Lower lobe of right lung (tissue), 2 donors: ENCODE results near the gene NUBP1. TPM values are rescaled to one million over a fixed set of nuclear protein-coding genes. Genes with fewer than 3 reads are reported as not detected.
A peak's percentile ranks its signal among the peaks of the same experiment; 100 is the strongest.

Source experiments
- ATAC-seq, 2 donors: fragments of 200-7000 bp; cut with Tn5 transposase; one replicate each; pipeline ENCODE4 v1.9.1; 2020 to 2022; ENCODE audit warnings: mild to moderate bottlenecking in 2 of 2, moderate library complexity in 2 of 2
- DNase-seq: peaks from one replicate; pipeline ENCODE4 v3.0.0-alpha.2; 2020
- H3K27ac ChIP-seq: fragments of 200-600 bp; one replicate; pipeline ENCODE4 v1.8.0; 2022
- H3K27me3 ChIP-seq: fragments of 200-600 bp; one replicate; pipeline ENCODE4 v1.8.0; 2022; ENCODE audit warnings: low read depth
- H3K36me3 ChIP-seq: fragments of 200-600 bp; one replicate; pipeline ENCODE4 v1.8.0; 2022; ENCODE audit warnings: mild to moderate bottlenecking
- H3K4me1 ChIP-seq: fragments of 200-600 bp; one replicate; pipeline ENCODE4 v1.8.0; 2022
- H3K4me3 ChIP-seq: fragments of 200-600 bp; one replicate; pipeline ENCODE4 v1.8.0; 2022; ENCODE audit warnings: mild to moderate bottlenecking
- H3K9me3 ChIP-seq: fragments of 200-600 bp; one replicate; pipeline ENCODE4 v1.8.0; 2022
- CTCF ChIP-seq: fragments of 200-600 bp; IDR thresholded peaks from one replicate; pipeline ENCODE4 v1.8.0; 2022; ENCODE audit warnings: antibody characterized with exemption, mild to moderate bottlenecking
- intact Hi-C: fragments of 100-400 bp; cut with DNase I; formaldehyde crosslinking; loops from one replicate; pipeline ENCODE4 v1.11.0; 2022
- total RNA-seq: library from RNA; stranded (reverse); fragmentation: NEBNext Ultra II Directional; extraction: Animal tissue kit (Norgen Biotek cat#: 25700); gene quantifications from one replicate; pipeline ENCODE4 v1.2.1, GENCODE V29; 2021
- donor health status: DM: no; HTN: yes; CAD: no; lungs with severe emphysema.

The NUBP1 gene
- total RNA-seq, 1 donor from 2014 or later = 37.7 TPM

GRCh38 chr16:10761373-10761772 is 17.7 kb downstream of the NUBP1 start:
- intact Hi-C loops = no loop called here
- Histone ChIP-seq H3K36me3 (peaks cover 94% of the 10 kb centered on the region), H3K4me3 (no peak overlapping the region), H3K27me3 (no peaks in the 10 kb centered on the region), H3K27ac (no peak overlapping the region), H3K4me1 (peaks cover 10% of the 10 kb centered on the region), H3K9me3 (no peaks in the 10 kb centered on the region)
- ATAC-seq (no peak), DNase-seq (no peak)
- no peak for TF ChIP-seq CTCF

GRCh38 chr16:10762336-10763016 is 18.8 kb downstream of the NUBP1 start:
- intact Hi-C loops = no loop called here
- no peak for ATAC-seq
- H3K36me3 ChIP-seq = peaks cover 88% of the 10 kb centered on the region

GRCh38 chr16:10763456-10763855 is 19.8 kb downstream of the NUBP1 start:
- H3K36me3 ChIP-seq = peaks cover 88% of the 10 kb centered on the region
- no peak for DNase-seq
- intact Hi-C loops = no loop called here

More at GRCh38 chr16:10762336-10763016, 18.8 kb downstream of the NUBP1 start:
- Histone ChIP-seq H3K9me3 (no peaks in the 10 kb centered on the region), H3K27me3 (no peaks in the 10 kb centered on the region), H3K4me3 (no peak overlapping the region), H3K4me1 (peaks cover 10% of the 10 kb centered on the region), H3K27ac (no peak overlapping the region)
- TF ChIP-seq CTCF = no peak
- no peak for DNase-seq

GRCh38 chr16:10765772-10766171 is 22.1 kb downstream of the NUBP1 start:
- TF ChIP-seq CTCF = no peak
- H3K4me3 ChIP-seq = no peak overlapping the region
- no peaks in the 10 kb centered on the region for H3K9me3 ChIP-seq
- DNase-seq = no peak
- ATAC-seq = peak in 1 of 2 donors; percentile 16
- H3K36me3 ChIP-seq = peaks cover 77% of the 10 kb centered on the region
- H3K27me3 ChIP-seq = no peaks in the 10 kb centered on the region
- H3K27ac ChIP-seq = no peak overlapping the region
- H3K4me1 ChIP-seq = peaks cover 10% of the 10 kb centered on the region
- intact Hi-C loops = no loop called here

More at GRCh38 chr16:10763456-10763855, 19.8 kb downstream of the NUBP1 start:
- peaks cover 10% of the 10 kb centered on the region for H3K4me1 ChIP-seq
- no peak for TF ChIP-seq CTCF
- no peaks in the 10 kb centered on the region for H3K9me3 ChIP-seq
- no peaks in the 10 kb centered on the region for H3K27me3 ChIP-seq
- H3K4me3 ChIP-seq = no peak overlapping the region
- H3K27ac ChIP-seq = no peak overlapping the region
- no peak for ATAC-seq

GRCh38 chr16:10767127-10767526 is 23.5 kb downstream of the NUBP1 start:
- no peaks in the 10 kb centered on the region for H3K9me3 ChIP-seq
- peaks cover 6% of the 10 kb centered on the region for H3K4me1 ChIP-seq
- no peaks in the 10 kb centered on the region for H3K27me3 ChIP-seq
- no peak for ATAC-seq
- no peak overlapping the region for H3K27ac ChIP-seq
- no peak for TF ChIP-seq CTCF
- H3K36me3 ChIP-seq = peaks cover 63% of the 10 kb centered on the region
- no peak overlapping the region for H3K4me3 ChIP-seq
- DNase-seq = no peak
- intact Hi-C loops = no loop called here
